Measurements from ENCODE around the gene FMNL3. TPM values are rescaled to one million over a fixed set of nuclear protein-coding genes. Genes with fewer than 3 reads are reported as not detected.
A peak's percentile ranks its signal among the peaks of the same experiment; 100 is the strongest.

The FMNL3 gene
- total RNA-seq, 2 experiments from 2014 or later: 37.4 to 38.2 TPM

DNA sequence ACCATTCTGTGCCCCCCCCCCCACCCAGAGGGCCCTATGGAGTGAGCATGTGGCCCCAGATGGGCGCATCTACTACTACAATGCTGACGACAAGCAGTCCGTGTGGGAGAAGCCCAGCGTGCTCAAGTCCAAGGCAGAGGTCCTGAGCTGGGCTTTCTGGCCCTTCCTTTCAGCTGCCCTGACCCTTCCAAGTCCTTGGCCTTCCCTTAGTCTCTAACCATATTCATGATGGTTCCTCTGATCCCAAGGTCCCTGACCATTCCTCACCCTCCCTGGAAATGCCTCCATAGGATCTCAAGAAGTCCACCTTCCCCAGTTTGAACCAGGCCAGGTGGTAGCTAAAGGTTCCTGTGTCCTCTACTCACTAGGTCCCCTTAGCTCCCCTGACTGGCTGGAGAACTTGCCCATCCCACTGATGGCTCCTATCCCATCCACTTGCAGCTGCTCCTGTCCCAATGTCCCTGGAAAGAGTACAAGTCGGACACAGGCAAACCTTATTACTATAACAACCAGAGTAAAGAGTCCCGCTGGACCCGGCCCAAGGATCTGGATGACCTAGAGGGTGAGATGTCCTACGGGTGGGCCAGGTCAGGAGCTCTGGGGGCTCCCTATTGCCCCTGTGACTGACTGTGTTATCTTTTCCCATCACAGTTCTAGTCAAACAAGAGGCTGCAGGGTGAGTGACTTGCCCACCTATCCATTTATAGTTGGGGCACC, 74.1 kb downstream of the FMNL3 start:
- no peak for DNase-seq
- H3K36me3 Mint-ChIP-seq (ENCODE audit: low read depth): no peaks in the 10 kb centered on the region
- H3K9me3 Mint-ChIP-seq: no peaks in the 10 kb centered on the region
- no peak overlapping the region for H3K4me3 Mint-ChIP-seq
- peaks cover 12% of the 10 kb centered on the region for H3K4me1 Mint-ChIP-seq
- H3K27ac Mint-ChIP-seq: no peak overlapping the region
- ChIA-PET POLR2A (no interaction called here), CTCF (interaction anchor here (1.0 to 2.4 kb wide), 6 partner anchors 10 to 124 kb away, joined by 3 to 8 read pairs (median 6); partner anchors contain the start of genes PRPF40B and TMBIM6)
- H3K27me3 Mint-ChIP-seq: no peaks in the 10 kb centered on the region

DNA sequence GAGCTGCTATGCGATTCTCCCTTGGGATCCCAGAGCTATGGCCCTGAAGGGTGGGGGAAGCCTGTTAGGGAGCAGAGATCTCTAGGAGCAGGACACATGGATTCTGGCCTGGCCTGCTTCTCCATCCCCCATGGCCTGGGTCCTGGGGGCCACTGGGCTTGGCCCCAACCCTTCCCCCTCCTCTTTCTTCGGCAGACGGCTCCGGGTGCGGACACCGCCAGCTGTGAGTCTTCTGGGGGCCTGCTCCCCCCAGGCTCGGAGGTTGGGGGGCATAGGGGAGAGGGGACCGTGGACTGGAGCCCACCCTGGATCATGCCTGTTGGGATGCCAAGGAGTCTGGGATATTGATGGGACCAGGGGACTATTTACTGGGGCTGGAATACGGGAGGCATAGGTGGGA, 74.8 kb downstream of the FMNL3 start:
- Mint-ChIP-seq H3K27ac (no peak overlapping the region), H3K4me3 (no peak overlapping the region), H3K9me3 (no peaks in the 10 kb centered on the region), H3K36me3 (ENCODE audit: low read depth) (no peaks in the 10 kb centered on the region), H3K27me3 (no peaks in the 10 kb centered on the region), H3K4me1 (peaks cover 12% of the 10 kb centered on the region)
- no peak for DNase-seq
- CTCF ChIA-PET: interaction anchor here (1.0 to 2.4 kb wide), 5 partner anchors 9 to 125 kb away, joined by 3 to 8 read pairs (median 4); partner anchors contain the start of gene PRPF40B
- POLR2A ChIA-PET: no interaction called here

DNA sequence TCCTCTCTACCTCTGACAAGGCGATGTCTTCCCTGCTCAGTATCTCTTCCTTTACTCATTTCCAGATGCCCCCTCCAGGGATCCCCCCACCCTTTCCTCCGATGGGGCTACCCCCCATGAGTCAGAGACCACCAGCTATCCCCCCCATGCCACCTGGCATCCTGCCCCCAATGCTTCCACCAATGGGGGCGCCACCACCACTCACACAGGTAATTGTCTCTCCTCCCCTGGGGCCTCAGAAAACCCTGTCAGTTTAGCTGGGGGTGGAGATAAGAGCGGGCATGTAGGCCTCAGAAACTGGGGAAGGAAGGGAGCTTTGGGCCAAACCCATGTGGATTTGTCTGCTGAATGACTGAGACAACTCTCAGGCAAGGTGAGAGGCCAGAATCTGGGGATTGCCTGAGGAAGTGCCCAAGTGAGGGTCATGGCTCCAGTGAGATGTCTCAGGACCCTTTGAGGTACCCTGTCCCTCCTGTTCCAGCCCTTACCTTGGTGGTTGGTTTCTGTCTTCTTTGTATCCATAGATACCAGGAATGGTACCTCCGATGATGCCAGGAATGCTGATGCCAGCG, 75.8 kb downstream of the FMNL3 start:
- peaks cover 4% of the 10 kb centered on the region for H3K4me1 Mint-ChIP-seq
- no peak for DNase-seq
- no peaks in the 10 kb centered on the region for H3K27me3 Mint-ChIP-seq
- no peak overlapping the region for H3K27ac Mint-ChIP-seq
- CTCF ChIA-PET: interaction anchor here (0.6 to 1.4 kb wide), 3 partner anchors 8 to 109 kb away, joined by 3 to 4 read pairs (median 4); partner anchors contain the start of gene PRPF40B
- no peak overlapping the region for H3K4me3 Mint-ChIP-seq
- no peaks in the 10 kb centered on the region for H3K36me3 Mint-ChIP-seq (ENCODE audit: low read depth)
- no peaks in the 10 kb centered on the region for H3K9me3 Mint-ChIP-seq
- POLR2A ChIA-PET: no interaction called here

DNA sequence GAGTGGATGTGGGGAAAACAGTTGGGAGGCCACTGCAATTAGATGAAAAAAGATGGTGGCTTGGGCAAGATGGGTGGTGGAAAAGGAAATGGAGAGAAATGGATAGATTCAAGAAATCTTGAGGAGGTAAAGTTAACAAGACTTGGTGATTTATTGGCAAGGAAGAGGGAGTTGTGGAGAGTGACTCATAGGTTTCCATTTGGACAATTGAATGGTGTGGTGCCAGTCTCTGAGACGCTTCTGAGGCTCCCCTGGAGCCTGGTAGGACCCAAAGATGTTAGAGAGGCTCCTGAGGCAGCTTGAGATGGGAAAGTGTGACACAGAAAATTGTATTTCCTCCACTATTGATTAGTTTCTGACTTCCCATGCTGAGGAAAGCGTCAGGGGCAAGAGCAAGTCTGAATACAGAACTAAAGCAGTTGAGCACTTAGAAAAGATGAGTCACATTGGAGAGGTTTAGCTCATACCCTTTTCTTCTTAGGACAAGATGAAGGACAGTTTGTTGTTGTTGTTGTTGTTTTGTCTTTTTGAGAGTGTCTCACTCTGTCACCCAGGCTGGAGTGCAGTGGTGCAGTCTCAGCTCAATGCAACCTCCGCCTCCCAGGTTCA, 79.3 kb downstream of the FMNL3 start:
- ChIA-PET POLR2A (no interaction called here), CTCF (interaction anchor here (0.6 to 3.4 kb wide), 8 partner anchors 9 to 404 kb away, joined by 3 to 21 read pairs (median 4); partner anchors contain the start of gene TMBIM6)
- H3K27ac Mint-ChIP-seq: no peak overlapping the region
- no peaks in the 10 kb centered on the region for H3K36me3 Mint-ChIP-seq (ENCODE audit: low read depth)
- no peaks in the 10 kb centered on the region for H3K9me3 Mint-ChIP-seq
- no peak overlapping the region for H3K4me3 Mint-ChIP-seq
- no peaks in the 10 kb centered on the region for H3K27me3 Mint-ChIP-seq
- DNase-seq: no peak
- peaks cover 9% of the 10 kb centered on the region for H3K4me1 Mint-ChIP-seq

DNA sequence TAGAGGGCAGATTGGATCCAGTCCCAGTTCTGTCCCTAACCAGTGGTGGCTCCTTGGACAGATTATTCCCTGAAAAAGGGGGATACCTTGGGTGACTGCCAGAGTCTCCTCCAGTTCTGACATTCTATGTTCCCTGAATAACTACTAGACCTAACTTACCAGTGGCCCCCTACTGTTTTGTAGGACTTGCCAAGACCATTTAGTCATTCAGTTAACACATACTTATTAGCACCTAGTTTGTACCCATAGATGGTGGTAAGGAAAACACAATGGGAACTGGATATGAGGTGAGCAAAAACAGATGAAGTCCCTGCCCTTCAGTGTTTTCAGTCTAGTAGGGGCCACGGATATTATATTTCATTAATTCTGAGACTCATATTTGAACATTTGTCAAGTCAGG, 80.4 kb downstream of the FMNL3 start:
- no peaks in the 10 kb centered on the region for H3K27me3 Mint-ChIP-seq
- CTCF ChIA-PET: interaction anchor here (1.3 to 3.4 kb wide), 2 partner anchors 11 to 91 kb away, joined by 3 to 21 read pairs; no protein-coding TSS in a partner anchor
- H3K4me1 Mint-ChIP-seq: peaks cover 17% of the 10 kb centered on the region
- no peaks in the 10 kb centered on the region for H3K36me3 Mint-ChIP-seq (ENCODE audit: low read depth)
- H3K9me3 Mint-ChIP-seq: no peaks in the 10 kb centered on the region
- H3K4me3 Mint-ChIP-seq: no peak overlapping the region
- no peak for DNase-seq
- POLR2A ChIA-PET: no interaction called here
- no peak overlapping the region for H3K27ac Mint-ChIP-seq

DNA sequence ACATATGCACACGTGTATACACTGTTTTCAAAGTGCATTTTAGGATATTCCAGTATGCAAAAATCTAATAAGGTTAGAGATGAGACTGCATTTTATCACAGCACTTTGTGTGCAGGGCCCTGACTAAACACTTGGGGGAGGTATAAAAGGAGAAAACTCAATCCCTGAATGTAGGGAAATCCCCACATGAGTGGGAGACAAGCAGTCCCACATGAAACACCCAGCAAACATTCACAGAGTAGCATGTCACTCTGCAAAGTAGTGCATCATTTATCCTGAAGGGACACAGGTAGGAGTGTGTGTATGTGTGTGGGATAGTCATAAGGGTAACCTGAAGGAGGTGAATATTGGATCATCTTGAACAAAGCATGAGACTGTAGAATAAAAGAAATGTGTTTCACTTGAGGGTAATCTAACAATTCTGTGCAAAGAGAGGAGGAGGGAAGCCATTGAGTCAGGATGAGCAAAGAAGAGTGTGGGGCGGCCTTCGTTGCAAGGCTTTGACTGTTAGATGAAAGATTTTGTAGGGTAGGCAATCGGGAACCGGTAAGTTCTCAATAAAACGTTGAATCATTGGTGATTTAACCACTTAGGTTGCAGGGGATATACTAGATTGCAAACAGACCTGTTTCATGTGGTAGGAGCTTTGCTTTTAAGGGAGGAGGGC, 80.9 kb downstream of the FMNL3 start:
- no peaks in the 10 kb centered on the region for H3K9me3 Mint-ChIP-seq
- DNase-seq: no peak
- peaks cover 23% of the 10 kb centered on the region for H3K4me1 Mint-ChIP-seq
- H3K27me3 Mint-ChIP-seq: peaks cover under 1% of the 10 kb centered on the region
- ChIA-PET POLR2A (no interaction called here), CTCF (interaction anchor here (0.8 to 3.4 kb wide), 2 partner anchors 11 to 115 kb away, joined by 3 to 21 read pairs; partner anchors contain the start of gene TMBIM6)
- no peaks in the 10 kb centered on the region for H3K36me3 Mint-ChIP-seq (ENCODE audit: low read depth)
- H3K27ac Mint-ChIP-seq: no peak overlapping the region
- H3K4me3 Mint-ChIP-seq: no peak overlapping the region

DNA sequence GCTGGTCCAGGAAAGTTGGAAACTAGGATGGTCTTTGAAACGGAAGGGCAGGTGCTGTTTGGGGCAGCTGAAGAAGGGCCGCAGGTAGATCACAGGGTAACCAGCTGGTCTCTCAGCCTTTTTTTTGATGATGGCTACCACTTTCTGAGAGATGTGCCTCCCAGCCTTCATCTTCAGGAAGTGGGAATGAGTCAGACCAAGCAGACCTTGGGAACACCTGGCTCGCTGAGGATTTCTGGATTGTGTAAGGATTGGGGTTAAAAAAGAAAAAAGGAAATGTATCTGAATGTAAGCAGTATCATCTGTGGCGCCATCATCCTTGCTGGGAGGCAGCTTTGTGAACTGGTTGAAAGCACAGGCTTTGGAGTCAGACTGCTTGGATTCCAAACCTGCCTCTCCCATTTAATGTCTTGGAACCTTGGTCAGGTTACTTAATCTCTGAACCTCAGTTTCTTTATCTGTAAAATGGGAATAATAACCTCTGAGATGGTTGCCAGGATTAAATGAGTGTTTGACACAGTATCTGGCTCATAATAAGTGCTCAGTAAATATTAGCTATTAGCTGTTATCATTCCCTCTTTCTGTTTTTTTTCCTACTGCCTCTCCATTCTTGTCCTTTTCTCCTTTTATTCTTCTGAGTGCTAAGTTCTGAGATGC, 82.2 kb downstream of the FMNL3 start:
- Mint-ChIP-seq H3K36me3 (ENCODE audit: low read depth) (no peaks in the 10 kb centered on the region), H3K4me3 (peak overlapping the region; percentile 21), H3K9me3 (no peaks in the 10 kb centered on the region), H3K27me3 (peaks cover 8% of the 10 kb centered on the region), H3K4me1 (peaks cover 30% of the 10 kb centered on the region), H3K27ac (no peak overlapping the region)
- ChIA-PET CTCF (interaction anchor here (0.6 to 1.6 kb wide), 3 partner anchors 29 to 390 kb away, joined by 3 to 5 read pairs (median 3); partner anchors contain the start of gene TMBIM6), POLR2A (no interaction called here)
- no peak for DNase-seq

DNA sequence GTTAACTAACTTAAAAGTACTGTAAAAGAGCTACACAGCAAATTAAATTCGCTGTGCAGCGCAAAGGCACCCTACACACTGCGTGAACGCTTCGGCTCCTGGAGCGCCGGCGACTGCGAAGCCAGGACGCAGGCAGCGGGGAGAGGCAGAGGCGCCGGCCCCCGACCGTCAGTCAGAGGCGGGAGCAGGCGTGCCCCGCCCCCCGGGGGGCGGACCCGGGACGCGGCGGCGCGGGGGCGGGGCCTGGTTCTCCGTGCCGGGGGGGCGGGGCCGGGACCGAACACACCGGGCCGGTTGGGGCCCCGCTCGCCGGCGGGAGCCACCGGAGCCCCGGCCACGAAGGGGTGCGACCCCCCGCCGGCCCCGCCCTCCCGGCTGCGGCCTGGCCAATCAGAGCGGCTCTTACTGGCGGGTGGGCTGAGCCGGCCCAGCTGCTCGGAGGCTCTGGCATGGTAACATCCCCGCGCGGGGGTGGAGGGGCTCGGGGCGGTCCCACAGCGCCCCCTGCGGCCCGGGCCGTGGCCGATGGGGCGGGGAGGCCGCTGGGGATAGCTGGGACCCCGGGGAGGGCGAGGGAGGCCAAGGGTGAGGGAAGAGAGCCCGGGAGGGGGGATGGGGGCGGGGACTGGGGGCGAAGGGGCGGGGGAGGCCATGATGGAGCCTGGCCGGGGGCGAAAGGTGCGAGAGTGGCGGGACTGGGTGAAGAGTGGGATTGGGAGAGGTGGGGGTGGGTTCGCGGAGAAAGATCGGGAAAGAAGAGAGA, 83.9 kb downstream of the FMNL3 start, which contains the start of gene PRPF40B:
TSS of gene PRPF40B (plus strand) at position 420 of the 763 bp plus-strand sequence. CDS start at position 450, 30 bp downstream.
- H3K4me1 Mint-ChIP-seq: peaks cover 34% of the 10 kb centered on the region
- H3K9me3 Mint-ChIP-seq: no peaks in the 10 kb centered on the region
- DNase-seq: peak; percentile 84
- peak within 1 kb of the TSS; percentile 81 for H3K4me3 Mint-ChIP-seq
- H3K27ac Mint-ChIP-seq: peak within 1 kb of the TSS; percentile 91
- peaks cover 21% of the 10 kb centered on the region for H3K27me3 Mint-ChIP-seq
- ChIA-PET CTCF (interaction anchor here (0.6 to 2.3 kb wide), 12 partner anchors 8 to 200 kb away, joined by 3 to 12 read pairs (median 6); partner anchors contain the start of gene TMBIM6), POLR2A (interaction anchor here (0.6 kb wide), 2 partner anchors 118 to 493 kb away, joined by 3 to 4 read pairs; partner anchors contain the start of gene TMBIM6)
- no peaks in the 10 kb centered on the region for H3K36me3 Mint-ChIP-seq (ENCODE audit: low read depth)

DNA sequence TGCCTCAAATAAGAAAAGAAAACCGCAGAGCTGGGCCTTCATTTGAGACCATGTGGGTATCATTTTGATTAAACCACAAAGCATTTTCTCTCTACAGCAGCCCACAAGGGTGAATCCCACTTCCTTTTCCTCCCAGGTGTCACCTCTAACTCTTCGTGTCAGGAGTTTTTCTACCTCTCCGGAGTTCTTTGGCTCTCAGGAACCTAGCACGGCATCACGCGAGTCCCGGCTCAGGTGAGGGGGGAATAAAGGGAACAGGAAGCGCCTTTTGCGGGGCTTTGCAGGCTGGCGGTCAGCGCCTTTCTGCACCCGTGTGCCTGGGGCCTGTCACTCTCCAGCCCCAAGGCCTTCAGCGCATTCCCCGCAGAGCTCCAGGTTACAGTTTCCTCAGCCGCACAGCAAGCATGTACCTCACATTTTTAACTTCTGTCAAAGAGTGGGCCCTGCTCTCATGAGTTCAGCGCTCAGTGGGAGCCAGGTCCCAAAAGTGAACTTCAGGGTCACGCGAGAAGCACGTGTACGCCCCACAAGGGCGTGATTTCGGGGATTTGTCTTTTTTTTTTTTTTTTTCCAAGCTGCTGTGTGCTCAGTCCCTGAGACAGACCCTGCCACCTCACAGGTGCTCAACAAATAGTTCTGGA, 84.6 kb downstream of the FMNL3 start:
- Mint-ChIP-seq H3K4me3 (peak overlapping the region; percentile 81), H3K9me3 (no peaks in the 10 kb centered on the region), H3K27ac (peak overlapping the region; percentile 91), H3K27me3 (peaks cover 26% of the 10 kb centered on the region), H3K4me1 (peaks cover 35% of the 10 kb centered on the region), H3K36me3 (ENCODE audit: low read depth) (no peaks in the 10 kb centered on the region)
- CTCF ChIA-PET: interaction anchor here (0.9 to 2.3 kb wide), 11 partner anchors 9 to 123 kb away, joined by 3 to 12 read pairs (median 6); partner anchors contain the start of gene TMBIM6
- POLR2A ChIA-PET: interaction anchor here (0.6 kb wide), 1 partner anchor 85 kb away, joined by 5 read pairs; no protein-coding TSS in a partner anchor
- DNase-seq: peak; percentile 71

DNA sequence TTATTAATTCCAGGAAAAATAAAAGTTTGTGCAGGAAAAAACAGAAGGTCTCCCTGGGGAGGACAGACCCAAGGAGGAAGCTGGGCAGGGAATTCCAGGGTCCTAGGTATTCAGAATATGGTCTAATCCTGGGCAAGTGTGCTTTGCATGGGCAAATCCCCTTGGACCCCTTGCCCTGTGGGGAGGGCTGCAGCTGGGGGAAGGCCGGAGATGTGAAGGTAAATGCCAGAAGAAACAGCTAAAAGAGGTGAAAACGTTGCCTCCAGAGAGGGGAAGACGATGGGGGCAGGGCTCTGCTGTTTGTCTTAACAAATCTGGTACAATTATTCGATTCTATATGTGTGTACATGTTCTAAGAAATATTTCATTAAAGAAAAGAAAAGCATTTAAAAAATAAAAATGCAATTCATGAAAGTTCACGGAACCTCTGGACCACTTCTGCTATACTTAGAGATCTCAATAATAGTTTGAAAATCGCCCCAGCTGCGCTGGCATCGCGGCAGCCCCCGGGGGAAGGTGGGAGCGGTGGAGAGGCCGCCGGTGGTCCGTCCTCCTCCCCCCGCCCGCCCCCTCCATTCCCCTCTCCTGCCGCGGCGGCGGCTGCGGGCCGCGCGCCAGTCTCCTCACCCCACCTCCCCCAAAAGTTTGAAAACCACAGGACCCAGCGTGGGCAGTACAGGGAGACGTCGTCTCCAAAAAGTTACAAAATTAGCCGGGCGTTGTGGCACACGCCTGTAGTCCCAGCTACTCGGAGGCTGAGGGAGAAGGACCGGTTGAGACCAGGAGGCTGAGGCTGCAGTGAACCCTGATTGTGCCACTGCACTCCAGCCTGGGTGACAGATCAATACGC, 85.3 kb downstream of the FMNL3 start:
- peaks cover 35% of the 10 kb centered on the region for H3K4me1 Mint-ChIP-seq
- DNase-seq: no peak
- H3K27me3 Mint-ChIP-seq: peaks cover 28% of the 10 kb centered on the region
- H3K9me3 Mint-ChIP-seq: no peaks in the 10 kb centered on the region
- no peaks in the 10 kb centered on the region for H3K36me3 Mint-ChIP-seq (ENCODE audit: low read depth)
- ChIA-PET POLR2A (interaction anchor here (0.6 kb wide), 1 partner anchor 84 kb away, joined by 5 read pairs; no protein-coding TSS in a partner anchor), CTCF (interaction anchor here (0.9 to 2.3 kb wide), 6 partner anchors 15 to 123 kb away, joined by 3 to 12 read pairs (median 4); no protein-coding TSS in a partner anchor)
- H3K4me3 Mint-ChIP-seq: peak overlapping the region; percentile 81
- H3K27ac Mint-ChIP-seq: peak overlapping the region; percentile 91

All from activated CD4-positive, alpha-beta T cell treated with anti-CD3 and anti-CD28 coated beads, Interleukin-2, amount 10 ng/mL, durations not matched to agents 7 days and 5 days (primary cell).